Activated CD8-positive, alpha-beta memory T cell treated with anti-CD3 and anti-CD28 coated beads, Interleukin-2, amount 50 U/mL, for 24 hours (primary cell): ENCODE measurements around the gene CLBA1.
"Not testable (repeated sequence)": the region's sequence is repeated elsewhere in the genome, so short reads cannot be mapped to it uniquely, and the experiment has no call there.

Experiments used
- DNase-seq: peaks from one replicate; pipeline ENCODE4 v3.0.0-alpha.2; 2020; ENCODE audit errors: extremely low read depth

Gene CLBA1

DNA sequence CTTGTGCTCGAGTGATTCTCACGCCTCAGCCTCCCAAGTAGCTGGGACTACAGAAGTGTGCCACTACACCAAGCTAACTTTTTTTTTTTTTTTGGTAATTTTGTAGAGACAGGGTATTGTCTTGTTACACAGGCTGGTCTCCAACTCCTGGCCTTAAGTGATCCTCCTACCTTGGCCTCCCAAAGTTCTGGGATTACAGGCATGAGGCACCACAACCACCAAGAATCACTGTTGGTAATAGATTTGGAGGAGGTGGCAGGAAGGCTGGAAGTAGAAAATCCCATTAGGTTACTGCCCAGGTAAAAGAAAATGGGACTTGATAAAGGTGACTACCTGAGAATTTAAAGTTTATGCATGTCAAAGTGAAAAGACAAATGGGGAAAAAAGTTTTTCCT lies 36.7 kb downstream of the CLBA1 start:
- DNase-seq = no peak

DNA sequence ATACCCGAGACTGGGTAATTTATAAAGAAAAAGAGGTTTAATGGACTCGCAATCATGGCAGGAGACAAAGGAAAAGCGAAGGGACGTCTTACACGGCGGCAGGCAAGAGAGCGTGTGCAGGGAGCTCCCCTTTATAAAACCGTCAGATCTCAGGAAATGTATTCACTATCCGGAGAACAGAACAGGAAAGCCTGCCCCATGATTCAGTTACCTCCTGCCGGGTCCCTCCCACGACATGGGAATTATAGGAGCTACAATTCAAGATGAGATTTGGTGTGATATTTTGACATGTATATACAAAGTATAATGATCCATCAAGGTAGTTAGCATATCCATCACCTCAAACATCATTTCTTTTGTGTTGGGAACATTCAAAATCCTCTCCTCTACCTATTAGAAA lies 37.6 kb downstream of the CLBA1 start:
- no peak for DNase-seq

DNA sequence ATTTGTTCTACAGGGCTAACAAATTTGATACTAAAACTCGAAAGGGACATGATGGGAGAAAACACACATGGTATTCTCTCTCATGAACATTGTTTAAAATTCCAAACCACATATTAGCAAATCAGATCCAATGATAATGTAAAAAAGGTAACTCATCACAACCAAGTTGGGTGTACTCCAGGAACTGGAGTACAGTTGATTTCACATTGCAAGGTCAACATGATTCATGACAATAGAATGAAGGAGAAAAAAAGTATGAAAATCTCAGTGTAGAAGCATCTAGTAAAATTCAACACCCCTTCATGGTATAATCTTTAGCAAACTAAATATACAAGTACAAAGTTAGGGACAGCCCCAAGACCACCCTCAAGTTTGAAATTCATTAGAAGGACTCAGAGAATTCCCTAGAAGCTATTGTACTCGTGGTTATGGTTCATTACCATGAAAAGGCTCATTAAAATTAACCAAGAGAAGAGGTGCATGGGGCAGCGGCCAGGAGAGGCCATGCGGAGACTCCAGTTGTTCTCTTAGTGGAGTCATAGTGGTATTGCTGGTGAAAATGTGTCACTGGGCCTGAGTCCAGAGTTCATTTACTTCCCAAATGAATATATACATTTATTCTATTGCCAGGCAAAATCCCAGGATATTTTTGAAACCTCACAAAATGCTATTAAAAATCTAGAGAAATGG lies 38.3 kb downstream of the CLBA1 start:
- DNase-seq = no peak

DNA sequence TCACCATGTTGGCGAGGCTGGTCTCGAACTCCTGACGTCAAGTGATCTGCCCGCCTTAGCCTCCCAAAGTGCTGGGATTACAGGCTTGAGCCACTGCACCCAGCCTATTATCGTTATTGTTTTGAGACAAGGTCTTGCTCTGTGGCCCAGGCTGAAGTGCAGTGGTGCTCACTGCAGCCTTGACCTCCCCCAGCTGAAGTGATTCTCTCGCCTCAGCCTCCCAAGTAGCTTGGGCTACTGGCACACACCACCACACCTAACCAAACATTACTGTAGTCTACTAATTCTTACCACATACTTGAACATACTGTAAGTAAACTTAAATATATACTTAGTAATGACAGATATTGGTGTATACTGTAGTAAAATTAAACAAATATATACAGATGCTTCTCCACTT lies 39.8 kb downstream of the CLBA1 start:
- DNase-seq = no peak

DNA sequence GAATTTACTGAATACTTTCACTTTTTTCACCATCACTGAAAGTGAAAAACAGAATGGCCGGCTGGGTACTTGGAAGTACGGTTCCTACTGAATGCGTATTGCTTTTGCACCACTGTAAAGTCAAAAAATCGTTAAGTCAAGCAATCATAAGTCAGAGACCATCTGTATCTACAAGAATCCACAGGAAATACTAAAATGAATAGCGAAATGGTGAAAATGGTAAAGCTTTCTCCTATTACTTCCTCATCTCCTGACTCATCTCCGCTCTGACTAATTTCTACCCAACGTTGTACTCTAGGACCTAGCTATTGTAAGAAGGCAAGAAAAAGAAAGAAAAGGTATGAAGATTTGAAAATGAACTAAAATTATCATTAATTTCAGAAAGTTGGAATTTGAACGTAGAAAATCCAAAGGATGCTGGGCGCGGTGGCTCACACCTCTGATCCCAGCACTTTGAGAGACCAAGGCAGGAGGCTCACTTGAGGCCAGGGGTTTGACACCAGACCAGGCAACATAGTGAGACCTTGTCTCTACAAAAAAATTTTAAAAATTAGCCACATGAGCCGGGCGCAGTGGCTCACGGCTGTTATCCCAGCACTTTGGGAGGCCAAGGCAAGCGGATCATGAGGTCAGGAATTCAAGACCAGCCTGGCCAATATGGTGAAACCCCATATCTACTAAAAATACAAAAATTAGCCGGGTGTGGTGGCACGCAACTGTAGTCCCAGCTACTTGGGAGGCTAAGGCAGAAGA lies 40.6 kb downstream of the CLBA1 start:
- DNase-seq = no peak

DNA sequence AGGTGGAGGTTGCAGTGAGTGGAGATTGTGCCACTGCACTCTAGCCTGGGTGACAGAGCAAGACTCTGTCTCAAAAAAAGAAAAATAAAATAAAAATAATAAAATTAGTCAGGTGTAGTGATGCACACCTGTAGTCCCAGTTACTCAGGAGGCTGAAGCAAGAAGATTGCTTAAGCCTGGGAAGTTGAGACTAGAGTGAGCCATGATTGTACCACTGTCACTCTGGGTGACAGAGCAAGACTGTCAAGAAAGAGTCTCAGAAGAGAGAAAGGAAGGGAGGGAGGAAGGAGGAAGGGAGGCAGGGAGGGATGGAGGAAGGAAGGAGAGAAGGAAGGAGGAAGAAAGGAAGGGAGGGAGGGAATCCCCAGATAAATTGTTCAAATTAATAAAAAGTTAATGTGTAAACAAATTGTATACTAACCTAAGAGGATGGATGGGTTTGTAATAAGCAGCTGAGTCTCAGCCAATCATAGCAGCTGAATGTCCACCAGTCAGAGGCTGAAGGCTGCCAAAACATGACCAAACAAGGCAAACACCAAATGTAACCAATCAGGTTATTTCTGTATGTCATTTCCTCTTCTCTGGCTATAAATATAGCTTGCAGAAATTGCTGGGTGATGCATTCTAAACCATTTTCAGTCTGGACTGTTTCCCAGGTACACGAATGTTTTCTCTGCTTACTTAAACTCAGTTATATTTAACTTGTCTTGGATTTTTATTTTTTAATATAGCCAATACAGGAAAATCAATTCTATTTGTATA lies 41.4 kb downstream of the CLBA1 start:
- no peak for DNase-seq

DNA sequence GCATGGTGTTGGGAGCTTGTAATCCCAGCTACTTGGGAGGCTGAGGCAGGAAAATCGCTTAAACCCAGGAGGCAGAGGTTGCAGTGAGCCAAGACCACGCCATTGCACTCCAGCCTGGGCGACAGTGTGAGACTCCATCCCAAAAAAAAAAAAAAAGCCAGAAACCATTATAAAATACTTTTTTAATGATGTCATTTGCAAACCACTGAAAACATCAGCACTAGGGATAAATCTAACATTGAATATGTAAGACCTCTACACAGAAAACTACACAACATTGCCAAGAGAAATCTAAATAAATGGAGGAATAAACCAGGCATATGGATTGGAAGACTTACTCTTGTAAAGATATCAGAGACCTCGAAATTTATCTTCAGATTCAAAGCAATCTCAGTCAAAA lies 42.1 kb downstream of the CLBA1 start:
- not testable (repeated sequence) for DNase-seq

DNA sequence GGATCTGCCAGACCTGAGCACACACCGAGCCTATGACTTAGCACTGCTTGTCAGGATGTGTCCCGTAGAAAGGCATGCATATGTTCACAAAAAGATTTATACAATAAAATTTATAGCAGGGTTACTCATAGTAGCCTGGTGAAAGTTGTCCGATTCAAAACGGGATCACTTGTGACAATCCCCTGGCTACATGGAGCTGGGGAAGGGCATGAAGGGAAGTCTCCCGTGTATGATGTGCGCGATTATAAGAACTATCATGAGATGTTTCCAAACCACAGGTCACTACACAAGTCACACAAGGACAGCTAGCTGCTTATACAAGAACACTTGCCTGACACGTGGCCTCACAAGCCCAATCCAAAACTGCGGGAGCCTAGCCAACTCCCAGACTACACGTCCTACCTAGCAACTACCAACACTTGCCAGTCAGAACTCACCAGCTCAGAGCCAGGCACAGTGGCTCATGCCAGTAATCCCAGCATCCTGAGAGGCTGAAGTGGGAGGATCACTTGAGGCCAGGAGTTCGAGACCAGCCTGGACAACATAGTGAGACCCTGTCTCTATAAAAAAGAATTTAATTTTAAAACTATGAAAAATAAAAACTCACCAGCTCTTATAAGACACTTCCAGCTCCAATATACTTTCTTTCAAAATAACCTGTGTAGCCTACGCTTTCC lies 42.8 kb downstream of the CLBA1 start:
- DNase-seq = no peak

DNA sequence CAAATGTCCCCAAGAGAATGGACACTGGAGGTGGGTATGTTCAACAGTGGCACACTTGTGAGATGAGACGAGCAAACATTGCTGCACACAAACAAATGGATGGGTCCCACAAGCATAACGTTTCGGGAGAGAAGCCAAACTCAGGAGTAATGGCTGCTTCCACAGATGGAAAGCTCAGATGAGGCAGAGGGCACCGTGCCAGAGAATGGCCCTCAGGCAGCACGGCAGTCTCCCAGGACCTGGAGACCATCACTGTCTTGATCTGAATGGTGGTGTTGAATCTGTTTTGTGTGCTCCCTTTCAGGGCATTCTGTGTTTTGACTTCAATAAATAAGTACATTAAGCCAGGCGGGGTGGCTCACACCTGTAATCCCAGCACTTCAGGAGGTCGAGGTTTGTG lies 43.8 kb downstream of the CLBA1 start:
- DNase-seq = no peak

DNA sequence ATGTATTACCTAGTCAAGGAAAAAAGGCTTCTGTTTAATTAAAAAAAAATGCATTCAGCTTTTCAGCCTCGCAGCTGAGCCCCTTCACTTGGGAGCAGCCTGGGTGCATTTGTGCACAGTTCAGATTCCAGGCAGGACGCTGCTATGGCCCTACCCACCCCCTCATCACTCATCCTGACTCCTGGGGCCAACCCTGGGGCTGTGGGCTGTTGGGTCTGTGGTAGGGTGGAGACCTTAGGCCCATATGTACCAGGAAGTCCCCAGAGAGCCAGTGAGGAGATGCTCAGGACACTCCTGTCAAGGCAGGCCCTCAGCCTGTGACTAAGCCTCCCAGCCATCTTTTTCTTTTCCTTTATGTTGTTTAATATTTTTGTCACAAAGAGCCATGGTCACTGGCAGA lies 44.6 kb downstream of the CLBA1 start:
- DNase-seq = no peak

DNA sequence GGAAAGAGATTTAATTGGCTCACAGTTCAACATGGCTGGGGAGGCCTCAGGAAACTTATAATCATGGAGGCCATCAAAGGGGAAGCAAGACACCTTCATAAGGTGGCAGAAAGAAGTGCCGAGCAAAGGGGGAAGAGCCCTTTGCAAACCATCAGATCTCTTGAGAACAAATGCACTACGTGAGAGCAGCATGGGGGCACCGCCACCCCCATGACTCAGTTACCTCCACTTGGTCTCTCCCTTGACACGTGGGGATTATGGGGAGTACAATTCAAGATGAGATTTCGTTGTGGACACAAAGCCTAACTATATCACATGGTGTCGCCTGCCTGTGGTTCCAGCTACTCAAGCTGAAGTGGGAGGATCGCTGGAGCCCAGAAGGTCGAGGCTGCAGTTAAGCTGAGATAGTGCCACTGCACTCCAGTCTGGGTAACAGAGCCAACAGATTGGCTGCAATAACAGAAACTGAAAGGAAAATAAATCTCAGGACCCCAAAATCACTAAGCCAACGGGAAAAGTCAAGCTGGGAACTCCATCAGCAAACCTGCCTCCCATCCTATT lies 45.3 kb downstream of the CLBA1 start:
- no peak for DNase-seq

DNA sequence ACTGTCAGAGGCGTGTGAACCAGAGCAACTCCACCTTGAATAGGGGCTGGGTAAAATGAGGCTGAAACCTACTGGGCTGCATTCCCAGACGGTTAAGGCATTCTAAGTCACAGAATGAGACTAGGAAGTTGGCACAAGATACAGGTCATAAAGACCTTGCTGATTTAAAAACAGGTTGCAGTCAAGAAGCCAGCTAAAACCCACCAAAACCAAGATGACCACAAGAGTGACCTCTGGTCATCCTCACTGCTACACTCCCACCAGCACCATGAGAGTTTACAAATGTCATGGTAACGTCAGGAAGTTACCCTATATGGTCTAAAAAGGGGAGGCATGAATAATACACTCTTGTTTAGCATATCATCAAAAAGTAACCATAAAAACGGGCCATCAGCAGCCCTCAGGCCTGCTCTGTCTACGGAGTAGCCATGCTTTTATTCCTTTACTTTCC lies 46.9 kb downstream of the CLBA1 start:
- not testable (repeated sequence) for DNase-seq

DNA sequence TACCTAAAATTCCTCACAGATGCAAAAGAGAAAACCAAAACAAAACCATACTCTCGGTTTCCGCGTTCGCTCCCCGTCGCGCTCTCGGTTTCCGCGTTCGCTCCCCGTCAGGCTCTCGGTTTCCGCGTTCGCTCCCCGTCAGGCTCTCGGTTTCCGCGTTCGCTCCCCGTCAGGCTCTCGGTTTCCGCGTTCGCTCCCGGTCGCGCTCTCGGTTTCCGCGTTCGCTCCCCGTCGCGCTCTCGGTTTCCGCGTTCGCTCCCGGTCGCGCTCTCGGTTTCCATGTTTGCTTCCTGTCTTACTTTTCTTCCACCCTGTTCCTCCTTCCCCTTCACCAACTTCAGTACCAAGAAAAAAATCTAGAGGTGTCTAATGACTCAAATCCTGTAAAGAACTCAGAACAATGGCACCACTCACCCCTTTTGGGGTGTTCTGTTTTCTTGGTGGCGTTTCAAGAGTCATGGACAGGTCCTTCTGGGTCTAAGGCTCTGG lies 47.9 kb downstream of the CLBA1 start:
- not testable (repeated sequence) for DNase-seq

DNA sequence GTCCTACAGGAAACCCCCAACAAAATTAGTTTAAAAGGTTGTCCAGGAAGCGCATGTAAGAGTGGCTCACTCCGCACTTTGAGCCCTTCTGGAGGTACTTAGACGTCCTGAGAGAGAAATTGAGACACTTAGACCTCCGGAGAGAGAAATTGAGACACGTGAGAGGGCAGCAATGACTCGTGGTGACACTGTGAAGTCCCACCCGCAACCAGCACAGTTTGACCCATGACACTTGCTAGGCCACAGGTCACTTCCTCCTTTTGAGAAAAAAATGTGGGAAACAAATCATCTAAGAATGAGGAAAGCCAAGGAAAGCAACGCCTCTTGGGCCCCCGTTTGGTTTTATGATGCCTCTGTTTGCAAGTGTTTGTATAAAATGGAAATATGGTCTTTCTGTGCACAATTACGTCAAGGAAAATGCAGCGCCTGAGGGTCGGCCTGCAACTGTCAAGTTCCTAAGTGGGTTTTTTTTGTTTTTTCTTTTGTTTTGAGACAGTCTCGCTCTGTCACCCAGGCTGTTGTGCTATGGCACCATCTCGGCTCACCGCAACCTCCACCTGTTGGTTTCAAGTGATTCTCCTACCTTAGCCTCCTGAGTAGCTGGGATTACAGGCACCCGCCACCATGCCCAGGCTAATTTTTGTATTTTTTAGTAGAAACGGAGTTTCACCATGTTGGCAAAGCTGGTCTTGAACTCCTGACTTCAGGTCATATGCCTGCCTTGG lies 48.9 kb downstream of the CLBA1 start:
- no peak for DNase-seq

DNA sequence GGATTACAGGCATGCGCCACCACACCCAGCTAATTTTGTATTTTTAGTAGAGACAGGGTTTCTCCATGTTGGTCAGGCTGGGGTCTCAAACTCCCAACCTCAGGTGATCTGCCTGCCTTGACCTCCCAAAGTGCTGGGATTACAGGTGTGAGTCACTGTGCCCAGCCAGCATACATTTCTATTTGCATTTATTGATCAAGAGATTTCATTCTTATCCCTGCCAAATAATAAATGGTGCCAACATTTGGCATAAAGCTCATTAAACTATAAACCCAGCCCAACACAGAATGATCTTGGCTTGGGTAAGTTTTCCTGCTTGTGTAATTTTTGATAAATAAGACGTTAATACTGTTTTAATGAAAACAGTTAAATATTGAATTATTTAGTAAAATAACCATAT lies 50.0 kb downstream of the CLBA1 start:
- DNase-seq = not testable (repeated sequence)

DNA sequence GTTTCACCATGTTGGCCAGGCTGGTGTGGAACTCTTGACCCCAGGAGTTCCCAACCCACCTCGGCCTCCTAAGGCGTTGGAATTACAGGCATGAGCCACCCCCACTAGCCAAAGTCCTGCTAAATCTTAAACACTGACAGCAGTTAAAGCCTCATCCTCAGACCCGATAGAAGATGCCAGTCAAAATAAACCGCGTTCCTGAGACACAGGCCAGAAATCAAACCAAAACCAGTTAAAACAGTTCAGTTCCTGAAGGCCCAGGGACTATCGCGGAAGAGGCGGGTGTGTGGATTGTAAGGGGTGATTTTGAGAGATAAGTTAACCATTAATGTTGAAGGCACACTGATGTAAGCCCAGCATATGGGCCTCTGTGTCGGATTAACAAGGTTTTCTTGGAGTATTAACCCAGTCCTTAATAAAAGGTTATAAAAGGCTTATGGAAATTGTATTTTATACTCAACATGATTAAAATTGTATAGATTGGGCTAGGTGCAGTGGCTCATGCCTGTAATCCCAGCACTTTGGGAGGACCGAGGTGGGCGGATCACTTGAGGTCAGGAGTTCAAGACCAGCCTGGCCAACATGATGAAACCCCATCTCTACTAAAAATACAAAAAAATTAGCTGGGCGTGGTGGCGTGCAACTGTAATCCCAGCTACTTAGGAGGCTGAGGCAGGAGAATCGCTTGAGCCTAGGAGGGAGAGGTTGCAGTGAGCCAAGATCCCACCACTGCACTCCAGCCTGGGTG lies 54.0 kb downstream of the CLBA1 start:
- no peak for DNase-seq

DNA sequence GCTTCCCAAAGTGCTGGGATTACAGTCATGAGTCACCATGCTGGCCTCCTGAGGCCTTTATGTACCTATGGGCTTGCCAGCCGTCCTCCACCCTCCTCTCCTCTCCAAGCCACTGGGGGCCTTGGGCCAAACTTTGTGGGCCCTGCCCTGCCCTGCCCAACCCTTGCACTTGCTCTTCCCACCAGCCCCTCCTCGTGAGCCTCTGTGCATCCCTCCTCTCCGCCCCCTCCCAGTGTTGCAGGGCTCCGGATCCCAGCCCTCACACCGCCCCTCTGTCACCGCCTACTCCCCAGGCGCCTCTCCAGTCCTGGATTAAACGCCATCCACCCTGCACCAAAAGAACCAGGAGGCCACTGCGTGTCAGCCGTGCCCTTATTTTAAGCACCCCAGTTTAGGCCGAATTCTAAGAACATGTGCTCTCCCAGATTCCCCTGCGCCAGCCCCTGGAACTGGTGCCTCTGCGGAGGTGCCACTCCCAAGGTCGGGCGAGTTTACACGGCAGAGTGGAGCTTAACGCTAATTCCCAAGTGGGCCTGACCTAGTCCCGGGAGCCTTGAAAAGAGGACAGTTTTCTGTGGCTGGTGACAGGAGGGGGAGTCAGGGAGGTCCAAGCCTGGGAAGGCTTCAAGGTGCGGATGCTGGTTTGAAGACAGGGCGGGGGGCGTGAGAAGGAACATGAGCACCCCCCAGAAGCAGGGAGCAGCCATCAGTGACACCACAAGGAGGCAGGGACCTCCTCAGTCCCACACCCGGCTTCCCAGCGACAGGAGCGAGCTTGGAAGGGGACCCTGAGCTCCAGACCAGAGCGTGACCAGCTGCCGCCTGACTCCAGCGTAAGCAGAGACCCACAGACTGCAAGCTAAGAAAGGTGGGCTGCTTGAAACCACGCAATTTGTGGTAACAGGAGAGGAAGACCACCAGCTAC lies 56.5 kb downstream of the CLBA1 start:
- DNase-seq = no peak

DNA sequence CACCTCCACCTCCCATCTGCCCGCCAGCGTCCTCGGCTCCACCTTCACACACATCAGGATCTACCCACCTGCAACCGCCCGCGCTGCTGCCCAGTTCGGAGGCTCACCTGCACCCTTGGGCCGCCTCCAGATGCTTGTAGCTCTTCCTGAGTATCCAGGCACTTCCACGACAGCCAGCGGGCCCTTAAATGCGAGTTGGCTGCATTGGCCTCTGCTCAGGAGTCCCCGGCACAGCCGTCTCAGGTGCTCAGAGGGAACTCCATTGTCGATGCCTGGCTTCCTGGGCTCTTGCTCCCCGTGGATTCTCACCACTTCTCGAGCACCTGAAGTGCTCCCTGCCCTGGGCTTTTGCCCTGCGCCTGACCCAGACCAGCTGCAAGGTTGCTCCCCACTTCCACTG lies 57.2 kb downstream of the CLBA1 start:
- DNase-seq = no peak

DNA sequence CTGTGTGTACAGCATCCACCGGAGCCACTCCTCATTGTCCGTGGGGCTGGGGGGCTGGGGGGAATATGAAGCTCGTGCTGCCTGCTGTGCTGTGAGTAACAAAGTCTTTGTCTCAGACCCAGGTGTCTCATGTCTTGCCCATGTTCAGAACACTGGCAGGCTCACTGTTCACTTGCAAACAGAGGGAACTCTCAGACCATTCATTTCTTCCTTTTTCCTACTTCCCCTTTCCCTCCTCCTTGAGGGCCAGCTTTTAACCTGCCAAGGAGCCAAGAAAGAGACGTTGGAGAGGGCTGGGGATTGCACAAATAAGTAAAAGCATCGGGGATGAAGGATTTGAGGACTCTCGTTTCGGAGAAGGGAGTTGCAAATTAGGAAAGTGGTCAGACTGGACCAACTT lies 58.1 kb downstream of the CLBA1 start:
- no peak for DNase-seq
